ENCODE measurements around the gene JAKMIP2. TPM values are rescaled to one million over a fixed set of nuclear protein-coding genes. Genes with fewer than 3 reads are reported as not detected.

JAKMIP2 gene
- total RNA-seq, 4 donors from 2014 or later, result 0.09 to 2.9 (median 0.18) TPM; not detected in 1

DNA sequence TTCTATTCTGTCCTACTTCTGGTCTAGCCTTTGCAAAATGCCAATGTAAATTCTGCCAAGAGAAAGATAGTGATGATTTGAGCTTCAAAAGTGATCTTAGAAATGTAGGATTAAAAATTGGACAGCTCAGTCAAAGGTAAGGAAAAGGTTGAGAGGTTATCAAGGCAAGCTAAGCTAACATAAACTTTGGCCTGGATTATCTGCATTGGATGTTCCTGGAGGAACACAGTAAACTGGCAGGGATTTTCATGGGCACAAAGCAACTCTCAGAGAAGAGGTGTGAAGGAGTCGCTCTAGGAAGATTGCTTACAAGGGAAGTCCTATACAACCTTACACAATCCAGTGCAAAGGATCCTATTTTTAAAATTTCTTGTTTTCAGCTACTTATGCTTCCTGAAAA, 115.2 kb downstream of the JAKMIP2 start:
- no peak overlapping the region for H3K4me3 ChIP-seq
- intact Hi-C loops (cut with DNase I), result no loop called here
- TF ChIP-seq POLR2A (IDR thresholded peaks at IDR 0.05), result no peak

DNA sequence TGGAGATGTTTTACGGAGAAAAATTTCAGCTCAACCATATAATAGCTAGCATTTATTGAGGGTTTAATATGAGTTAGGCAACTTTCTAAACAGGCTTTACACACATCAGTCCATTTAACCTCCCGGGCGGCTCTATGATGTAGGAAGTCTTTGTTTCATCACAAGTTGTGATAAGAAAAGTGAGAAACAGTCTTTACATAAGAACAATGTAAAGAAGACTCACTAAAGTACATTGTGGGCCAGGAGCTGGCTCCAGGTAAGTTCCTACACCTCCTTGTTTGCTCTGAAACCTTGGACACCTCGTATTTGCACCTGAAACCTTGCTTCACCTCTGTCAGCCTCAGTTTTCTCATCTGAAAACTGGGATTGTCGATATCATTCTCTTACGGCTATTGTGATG, 116.1 kb downstream of the JAKMIP2 start:
- TF ChIP-seq, protein P1, sequence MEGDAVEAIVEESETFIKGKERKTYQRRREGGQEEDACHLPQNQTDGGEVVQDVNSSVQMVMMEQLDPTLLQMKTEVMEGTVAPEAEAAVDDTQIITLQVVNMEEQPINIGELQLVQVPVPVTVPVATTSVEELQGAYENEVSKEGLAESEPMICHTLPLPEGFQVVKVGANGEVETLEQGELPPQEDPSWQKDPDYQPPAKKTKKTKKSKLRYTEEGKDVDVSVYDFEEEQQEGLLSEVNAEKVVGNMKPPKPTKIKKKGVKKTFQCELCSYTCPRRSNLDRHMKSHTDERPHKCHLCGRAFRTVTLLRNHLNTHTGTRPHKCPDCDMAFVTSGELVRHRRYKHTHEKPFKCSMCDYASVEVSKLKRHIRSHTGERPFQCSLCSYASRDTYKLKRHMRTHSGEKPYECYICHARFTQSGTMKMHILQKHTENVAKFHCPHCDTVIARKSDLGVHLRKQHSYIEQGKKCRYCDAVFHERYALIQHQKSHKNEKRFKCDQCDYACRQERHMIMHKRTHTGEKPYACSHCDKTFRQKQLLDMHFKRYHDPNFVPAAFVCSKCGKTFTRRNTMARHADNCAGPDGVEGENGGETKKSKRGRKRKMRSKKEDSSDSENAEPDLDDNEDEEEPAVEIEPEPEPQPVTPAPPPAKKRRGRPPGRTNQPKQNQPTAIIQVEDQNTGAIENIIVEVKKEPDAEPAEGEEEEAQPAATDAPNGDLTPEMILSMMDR (IDR thresholded peaks at IDR 0.05), result no peak
- TF ChIP-seq POLR2A (IDR thresholded peaks at IDR 0.05), result no peak
- Histone ChIP-seq H3K4me3 (no peak overlapping the region), H3K4me1 (no peaks in the 10 kb centered on the region), H3K9me3 (no peaks in the 10 kb centered on the region), H3K27ac (no peak overlapping the region), H3K27me3 (peaks cover 0 to 11% (median 0%) of the 10 kb centered on the region in 4 donors), H3K36me3 (no peaks in the 10 kb centered on the region)
- 70 to 80% methylated on average over 6 of the region's 6 CpGs for WGBS, 2 donors
- no peak for DNase-seq
- intact Hi-C loops (cut with DNase I), result no loop called here

More for the DNA sequence above, 115.2 kb downstream of the JAKMIP2 start:
- Histone ChIP-seq H3K4me1 (no peaks in the 10 kb centered on the region), H3K9me3 (no peaks in the 10 kb centered on the region), H3K27ac (no peak overlapping the region), H3K36me3 (no peaks in the 10 kb centered on the region), H3K27me3 (peaks cover 0 to 11% (median 0%) of the 10 kb centered on the region in 4 donors)
- no peak for DNase-seq
- 81 to 83% methylated on average over 1 of the region's 1 CpG for WGBS, 2 donors

DNA sequence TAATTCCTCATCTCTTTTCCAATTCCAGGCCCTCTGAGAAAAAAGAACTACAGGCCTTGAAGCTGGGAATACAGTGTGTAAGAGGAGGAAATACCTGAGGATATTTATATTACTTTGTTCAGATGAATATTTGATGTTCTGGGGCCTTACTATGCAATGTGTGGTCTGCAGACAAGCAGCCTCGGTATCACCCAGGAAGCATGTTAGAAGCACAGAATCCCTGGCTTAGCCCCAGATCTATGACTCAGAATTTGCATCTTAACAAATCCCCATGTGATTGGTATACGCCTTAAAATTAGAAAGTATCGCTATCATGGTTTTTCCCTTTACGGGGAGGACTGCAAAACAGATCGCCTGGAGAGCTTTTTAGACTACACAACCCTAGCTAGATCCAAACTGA, 121.0 kb downstream of the JAKMIP2 start:
- Histone ChIP-seq H3K4me1 (no peaks in the 10 kb centered on the region), H3K36me3 (no peaks in the 10 kb centered on the region), H3K27ac (no peak overlapping the region), H3K4me3 (no peak overlapping the region), H3K9me3 (no peaks in the 10 kb centered on the region), H3K27me3 (peaks cover 0 to 6% (median 0%) of the 10 kb centered on the region in 4 donors)
- no peak for TF ChIP-seq POLR2A (IDR thresholded peaks at IDR 0.05)
- TF ChIP-seq, protein P1 (IDR thresholded peaks at IDR 0.05), result no peak
- 74 to 80% methylated on average over 5 of the region's 5 CpGs for WGBS, 2 donors
- no peak for DNase-seq
- intact Hi-C loops (cut with DNase I), result no loop called here

DNA sequence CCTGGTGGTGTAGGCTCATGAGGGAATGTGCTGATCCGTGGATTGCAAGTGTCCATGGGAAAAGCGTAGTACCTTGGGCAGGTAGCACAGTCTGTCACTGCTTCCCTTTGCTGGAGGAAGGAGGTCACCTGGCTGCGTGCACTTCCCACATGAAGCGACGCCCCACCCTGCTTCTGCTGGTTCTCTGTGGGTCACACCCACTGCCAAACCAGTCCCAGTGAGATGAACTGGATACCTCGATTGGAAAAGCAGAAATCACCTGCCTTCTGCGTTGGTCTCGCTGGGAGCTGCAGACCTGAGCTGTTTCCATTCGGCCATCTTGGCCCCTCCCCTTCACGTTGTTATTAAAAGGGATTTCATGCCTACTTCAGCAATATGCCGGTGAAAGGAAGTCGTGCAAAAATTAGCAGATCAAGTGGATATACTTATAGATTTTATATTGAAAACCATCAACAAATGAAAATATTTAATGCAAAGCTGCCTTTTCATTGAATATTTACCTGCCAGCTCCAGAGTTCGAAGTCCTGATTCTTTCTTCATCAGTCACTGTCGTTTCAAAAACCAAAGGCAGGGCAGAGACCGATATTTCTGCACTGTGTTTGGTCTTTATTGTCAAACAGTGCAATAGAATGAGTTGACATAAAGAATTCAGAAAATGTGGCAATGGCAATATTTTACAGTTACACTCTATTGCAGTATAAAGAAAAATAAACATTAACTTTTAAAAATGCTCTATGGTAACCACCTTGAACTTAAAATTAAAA, 123.2 kb downstream of the JAKMIP2 start:
- no peak for DNase-seq
- H3K4me3 ChIP-seq, result no peak overlapping the region
- H3K27ac ChIP-seq, result no peak overlapping the region
- 42 to 51% methylated on average over 13 to 14 of the region's 15 CpGs for WGBS, 2 donors
- H3K4me1 ChIP-seq, result no peaks in the 10 kb centered on the region
- intact Hi-C loops (cut with DNase I), result no loop called here
- H3K9me3 ChIP-seq, result no peaks in the 10 kb centered on the region
- H3K36me3 ChIP-seq, result no peaks in the 10 kb centered on the region
- TF ChIP-seq, protein P1 (IDR thresholded peaks at IDR 0.05), result no peak
- TF ChIP-seq POLR2A (IDR thresholded peaks at IDR 0.05), result no peak
- H3K27me3 ChIP-seq, result peaks cover 0 to 6% (median 0%) of the 10 kb centered on the region in 4 donors

DNA sequence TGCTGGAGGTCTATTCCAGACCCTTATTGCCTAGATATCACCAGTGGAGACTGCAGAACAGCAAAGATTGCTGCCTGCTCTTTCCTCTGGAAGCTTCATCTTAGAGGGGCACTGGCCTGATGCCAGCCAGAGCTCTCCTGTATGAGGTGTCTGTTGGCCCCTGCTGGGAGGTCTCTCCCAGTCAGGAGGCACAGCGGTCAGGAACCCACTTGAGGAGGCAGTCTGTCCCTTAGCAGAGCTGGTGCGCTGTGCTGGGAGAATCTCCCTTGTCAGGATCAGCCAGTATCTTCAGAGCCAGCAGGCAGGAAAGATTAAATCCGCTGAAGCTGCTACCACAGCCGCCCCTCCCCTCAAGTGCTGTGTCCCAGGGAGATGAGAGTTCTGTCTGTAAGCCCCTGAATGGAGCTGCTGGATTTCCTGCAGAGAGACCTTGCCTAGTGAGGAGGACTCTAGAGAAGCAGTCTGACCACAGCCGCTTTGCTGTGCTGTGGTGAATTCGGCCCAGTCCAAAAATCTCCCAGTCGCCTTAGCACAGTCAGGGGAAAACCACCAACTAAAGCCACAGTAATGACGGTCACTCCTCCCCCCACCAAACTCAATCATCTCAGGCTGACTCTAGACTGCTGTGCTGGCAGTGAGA, 124.1 kb downstream of the JAKMIP2 start:
- H3K27ac ChIP-seq, result no peak overlapping the region
- no peak for DNase-seq
- H3K27me3 ChIP-seq, result peaks cover 0 to 4% (median 0%) of the 10 kb centered on the region in 4 donors
- no peaks in the 10 kb centered on the region for H3K4me1 ChIP-seq
- H3K36me3 ChIP-seq, result no peaks in the 10 kb centered on the region
- H3K9me3 ChIP-seq, result no peaks in the 10 kb centered on the region
- no peak overlapping the region for H3K4me3 ChIP-seq
- TF ChIP-seq, protein P1 (IDR thresholded peaks at IDR 0.05), result no peak
- no peak for TF ChIP-seq POLR2A (IDR thresholded peaks at IDR 0.05)
- intact Hi-C loops (cut with DNase I), result no loop called here
- WGBS, 2 donors, result 78 to 79% methylated on average over 2 to 5 of the region's 8 CpGs
